Esophagus squamous epithelium (tissue), 5 donors: Measurements from ENCODE around the gene CREB3. TPM values are rescaled to one million over a fixed set of nuclear protein-coding genes. Genes with fewer than 3 reads are reported as not detected.

Experiments
- DNase-seq: peaks from one replicate; lab custom pipeline; 2025; lab: John Stamatoyannopoulos, UW
- H3K27ac ChIP-seq, 4 donors: fragments of 200-600 bp; sonication (generic); one replicate each; pipeline ENCODE4 v1.5.1; 2016 to 2019; ENCODE audit warnings: mild to moderate bottlenecking in 1 of 4
- H3K27me3 ChIP-seq, 4 donors: fragments of 200-600 bp; sonication (generic); 1 replicate in 3 of 4; 2 replicates in 1 of 4; pipeline versions ENCODE4 v1.5.1 to v1.6.0; 2017 to 2021; ENCODE audit warnings: antibody characterized with exemption in 1 of 4
- H3K36me3 ChIP-seq, 3 donors: fragments of 200-600 bp; sonication (generic); one replicate each; pipeline ENCODE4 v1.5.1; 2016 to 2019
- H3K4me1 ChIP-seq, 3 donors: fragments of 200-600 bp; sonication (generic); one replicate each; pipeline ENCODE4 v1.5.1; 2017 to 2019
- H3K4me3 ChIP-seq, 4 donors: fragments of 200-600 bp; sonication (generic); 1 replicate in 3 of 4; 2 replicates in 1 of 4; pipeline ENCODE4 v1.5.1; 2016 to 2019; ENCODE audit warnings: mild to moderate bottlenecking in 2 of 4, moderate library complexity in 1 of 4
- H3K9me3 ChIP-seq, 3 donors: fragments of 200-600 bp; sonication (generic); one replicate each; pipeline ENCODE4 v1.5.1; 2016 to 2019
- CTCF ChIP-seq, 6 experiments: fragments of 450-650 bp in 4 of 6; fragments of 200-600 bp in 2 of 6; sonication (generic) in 2 of 6; IDR thresholded peaks; one replicate each; pipeline ENCODE4 v1.5.1; 2016 to 2019; ENCODE audit warnings: antibody characterized with exemption in 6 of 6, mild to moderate bottlenecking in 4 of 6, moderate library complexity in 4 of 6
- POLR2A ChIP-seq, 4 donors: fragments of 450-650 bp; IDR thresholded peaks; one replicate each; pipeline ENCODE4 v1.6.1; 2017; ENCODE audit warnings: antibody characterized with exemption in 4 of 4, mild to moderate bottlenecking in 4 of 4, moderate library complexity in 3 of 4
- WGBS, 2 donors: methylation state at CpG; one replicate each; pipeline ENCODE4 v1.1.5; 2018; 5-methylcytosine and 5-hydroxymethylcytosine counted together
- intact Hi-C: fragments of 100-400 bp; cut with DNase I; formaldehyde crosslinking; loops from one replicate; pipeline ENCODE4 v1.15.0; 2022
- total RNA-seq, 4 donors: library from RNA; depleted of rRNA; stranded (reverse); fragments of >200 nt; gene quantifications; one replicate each; pipeline ENCODE4 v1.1.0, GENCODE V29; 2016
- donor health status: DM: yes; HTN: yes; CAD: no.

Gene CREB3
- total RNA-seq, 4 donors from 2014 or later = 10.5 to 24.2 (median 19.2) TPM

GRCh38 chr9:35712762-35713400 lies 19.6 kb upstream of the CREB3 start:
- Histone ChIP-seq H3K27ac (peak overlapping the region in 1 of 4 donors; percentile 33), H3K36me3 (peaks cover 64 to 100% (median 81%) of the 10 kb centered on the region in 3 donors), H3K9me3 (no peaks in the 10 kb centered on the region), H3K27me3 (no peaks in the 10 kb centered on the region), H3K4me3 (no peak overlapping the region), H3K4me1 (no peaks in the 10 kb centered on the region)
- DNase-seq = no peak
- 77 to 83% methylated on average over 9 to 10 of the region's 11 CpGs for WGBS, 2 donors
- TF ChIP-seq POLR2A (IDR thresholded peaks at IDR 0.05) (no peak), CTCF (IDR thresholded peaks at IDR 0.05) (no peak)
- intact Hi-C loops = no loop called here

DNA sequence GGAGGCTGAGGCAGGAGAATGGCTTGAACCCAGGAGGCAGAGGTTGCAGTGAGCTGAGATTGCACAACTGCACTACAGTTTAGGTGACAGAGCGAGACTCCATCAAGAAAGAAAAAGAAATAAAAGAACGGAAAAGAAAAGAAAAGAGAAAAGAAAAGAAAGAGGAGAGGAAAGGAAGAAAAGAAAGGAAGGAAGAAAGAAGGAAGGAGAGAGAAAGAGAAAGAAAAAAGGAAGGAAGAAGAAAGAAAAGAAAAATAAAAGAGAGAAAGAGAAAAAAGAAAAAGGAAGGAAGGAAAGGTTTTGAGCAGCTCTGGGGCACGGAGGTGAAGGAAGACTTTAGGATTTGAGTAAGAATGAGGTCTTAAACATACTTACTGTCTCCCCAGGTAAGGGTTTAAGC lies 18.9 kb upstream of the CREB3 start:
- Histone ChIP-seq H3K9me3 (no peaks in the 10 kb centered on the region), H3K4me1 (no peaks in the 10 kb centered on the region), H3K27ac (peak overlapping the region in 3 of 4 donors; percentile 33 to 62 (median 36)), H3K27me3 (no peaks in the 10 kb centered on the region), H3K36me3 (peaks cover 66 to 100% (median 80%) of the 10 kb centered on the region in 3 donors), H3K4me3 (no peak overlapping the region)
- no peak for DNase-seq
- WGBS, 2 donors = 79 to 88% methylated on average over 3 of the region's 3 CpGs
- no peak for TF ChIP-seq CTCF (IDR thresholded peaks at IDR 0.05)
- intact Hi-C loops = no loop called here

DNA sequence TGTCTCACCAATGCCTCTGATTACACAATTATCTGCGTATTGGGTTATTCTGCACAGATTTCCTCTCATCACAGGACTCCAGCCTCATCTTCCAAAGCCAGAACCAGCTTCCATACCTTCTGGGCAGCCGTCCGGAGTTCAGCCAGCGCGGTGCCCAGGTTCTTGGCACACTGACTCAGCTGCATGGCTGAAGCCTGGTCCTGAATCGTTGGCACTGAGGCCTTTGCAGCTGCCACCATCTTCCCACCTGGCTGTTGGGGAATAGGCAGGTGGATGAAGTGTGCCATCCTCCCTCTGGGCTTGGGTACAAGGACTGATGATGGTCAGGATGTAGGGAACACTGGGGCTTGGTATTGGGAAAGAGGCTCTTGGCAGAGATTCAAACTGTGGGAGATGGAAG lies 18.3 kb upstream of the CREB3 start:
- DNase-seq = no peak
- H3K36me3 ChIP-seq = peaks cover 71 to 100% (median 82%) of the 10 kb centered on the region in 3 donors
- TF ChIP-seq POLR2A (IDR thresholded peaks at IDR 0.05) = no peak
- TF ChIP-seq CTCF (IDR thresholded peaks at IDR 0.05) = no peak
- no peak overlapping the region for H3K4me3 ChIP-seq
- intact Hi-C loops = no loop called here
- peak overlapping the region in 3 of 4 donors; percentile 33 to 62 (median 36) for H3K27ac ChIP-seq
- no peaks in the 10 kb centered on the region for H3K9me3 ChIP-seq
- no peaks in the 10 kb centered on the region for H3K4me1 ChIP-seq
- 90 to 100% methylated on average over 1 to 6 of the region's 6 CpGs for WGBS, 2 donors
- no peaks in the 10 kb centered on the region for H3K27me3 ChIP-seq

DNA sequence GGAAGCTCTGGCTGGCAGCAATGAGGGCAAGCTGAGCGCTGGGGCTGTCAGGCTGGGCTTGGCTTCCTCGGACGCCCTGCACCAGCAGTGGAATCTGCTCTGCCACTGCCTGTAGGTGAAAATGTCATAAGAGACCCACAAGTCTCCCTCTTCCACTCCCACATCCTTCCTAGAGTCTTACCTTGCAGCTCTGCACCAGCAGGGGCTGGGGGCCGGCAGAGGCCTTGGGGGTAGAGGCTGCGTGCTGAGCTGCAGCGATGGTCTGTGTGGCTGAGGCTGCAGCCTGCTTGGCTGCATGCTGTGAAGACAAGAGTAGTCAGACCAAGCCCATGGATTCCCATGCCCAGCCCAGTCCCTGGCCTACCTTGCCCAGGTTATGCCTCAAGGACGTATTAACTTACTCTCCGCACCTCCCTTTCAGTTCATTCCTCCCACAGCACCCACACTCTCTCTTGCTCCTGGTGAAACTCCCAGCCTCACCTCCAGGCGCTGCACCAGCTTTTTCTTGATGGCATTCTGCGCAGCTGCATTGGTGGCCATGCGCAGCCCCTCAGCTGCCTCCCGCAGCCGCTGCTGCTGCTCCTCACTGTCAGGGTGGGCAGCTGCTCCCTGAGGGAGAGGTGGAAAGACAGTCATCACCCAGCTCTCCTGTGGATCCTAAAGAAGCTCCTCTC lies 17.8 kb upstream of the CREB3 start:
- 91 to 93% methylated on average over 6 to 11 of the region's 13 CpGs for WGBS, 2 donors
- Histone ChIP-seq H3K36me3 (peaks cover 77 to 100% (median 86%) of the 10 kb centered on the region in 3 donors), H3K4me1 (no peaks in the 10 kb centered on the region), H3K4me3 (no peak overlapping the region), H3K27ac (peak overlapping the region in 3 of 4 donors; percentile 36 to 62 (median 60)), H3K9me3 (no peaks in the 10 kb centered on the region), H3K27me3 (no peaks in the 10 kb centered on the region)
- TF ChIP-seq CTCF (IDR thresholded peaks at IDR 0.05) (no peak), POLR2A (IDR thresholded peaks at IDR 0.05) (no peak)
- intact Hi-C loops = no loop called here
- DNase-seq = no peak

- no peak overlapping the region for H3K4me3 ChIP-seq
- peak overlapping the region in 2 of 4 donors; percentile 60 to 62 for H3K27ac ChIP-seq
- H3K4me1 ChIP-seq = no peaks in the 10 kb centered on the region
- DNase-seq = no peak
- peaks cover 74 to 100% (median 88%) of the 10 kb centered on the region in 3 donors for H3K36me3 ChIP-seq
- no peaks in the 10 kb centered on the region for H3K27me3 ChIP-seq
- intact Hi-C loops = no loop called here
- WGBS, 2 donors = 70 to 100% methylated on average over 3 to 4 of the region's 4 CpGs
- TF ChIP-seq POLR2A (IDR thresholded peaks at IDR 0.05) = no peak
- TF ChIP-seq CTCF (IDR thresholded peaks at IDR 0.05) = peak in 1 of 6 experiments; percentile 17
- no peaks in the 10 kb centered on the region for H3K9me3 ChIP-seq
These were observed 16.2 kb upstream of the CREB3 start for GRCh38 chr9:35716230-35716629.
